Glomerular endothelial cell (primary cell): ENCODE measurements around the gene MOGAT3. TPM values are rescaled to one million over a fixed set of nuclear protein-coding genes. Genes with fewer than 3 reads are reported as not detected.

Experiments used
- DNase-seq: peaks from one replicate; pipeline ENCODE4 v3.0.0-alpha.2; 2011; ENCODE audit warnings: low read depth, low spot score; ENCODE audit errors: extremely low read depth
- total RNA-seq: library from RNA; depleted of rRNA; stranded (reverse); fragments of >200 nt; gene quantifications from 2 replicates; pipeline ENCODE4 v1.2.3, GENCODE V29; 2015

Gene MOGAT3
- total RNA-seq, result not detected in 2 replicates

- no peak for DNase-seq
These were observed at the start of gene MOGAT3 for GRCh38 chr7:101200862-101201599. Gene MOGAT3, minus strand, starts transcription at chr7:101201036. Its CDS starts 182 bp downstream, at chr7:101200854.

- no peak for DNase-seq
These were observed 49.5 kb upstream of the MOGAT3 start for GRCh38 chr7:101250324-101250723.

GRCh38 chr7:101248276-101248675 lies 47.4 kb upstream of the MOGAT3 start:
- no peak for DNase-seq

- DNase-seq, result no peak
These were observed 44.4 kb upstream of the MOGAT3 start for GRCh38 chr7:101245147-101245668.

GRCh38 chr7:101244375-101245146 lies 43.7 kb upstream of the MOGAT3 start, which contains the start of gene FIS1:
Gene FIS1, minus strand, starts transcription at chr7:101245081. Its CDS starts 77 bp downstream, at chr7:101245004.
- no peak for DNase-seq

- no peak for DNase-seq
These were observed 43.0 kb upstream of the MOGAT3 start for GRCh38 chr7:101243646-101244374.

GRCh38 chr7:101241443-101242349 lies 40.9 kb upstream of the MOGAT3 start:
- DNase-seq, result no peak

GRCh38 chr7:101241015-101241363 lies 40.2 kb upstream of the MOGAT3 start:
- DNase-seq, result no peak

GRCh38 chr7:101240226-101241014 lies 39.6 kb upstream of the MOGAT3 start:
- DNase-seq, result no peak

GRCh38 chr7:101239951-101240220 lies 39.0 kb upstream of the MOGAT3 start:
- DNase-seq, result no peak

GRCh38 chr7:101239191-101239950 lies 38.5 kb upstream of the MOGAT3 start:
- DNase-seq, result no peak

- DNase-seq, result no peak
These were observed 37.7 kb upstream of the MOGAT3 start for GRCh38 chr7:101238226-101239182.

GRCh38 chr7:101237206-101238067 lies 36.6 kb upstream of the MOGAT3 start, which contains the start of gene CLDN15:
Gene CLDN15, minus strand, starts transcription at chr7:101237802. Its CDS starts 221 bp downstream, at chr7:101237581.
- DNase-seq, result no peak

GRCh38 chr7:101236292-101236835 lies 35.5 kb upstream of the MOGAT3 start:
- DNase-seq, result no peak

- DNase-seq, result no peak
These were observed 34.7 kb upstream of the MOGAT3 start for GRCh38 chr7:101235522-101235921.

GRCh38 chr7:101235050-101235449 lies 34.2 kb upstream of the MOGAT3 start:
- DNase-seq, result no peak
